ENCODE data around the gene WSCD1. TPM values are rescaled to one million over a fixed set of nuclear protein-coding genes. Genes with fewer than 3 reads are reported as not detected.

The WSCD1 gene
- total RNA-seq, 1 experiment from 2014 or later, result 0.28 TPM

- POLR2A ChIA-PET (ENCODE audit: low non-redundant PET), result no interaction called here
- intact Hi-C loops (cut with micrococcal nuclease; ENCODE audit: unreplicated experiment), result no loop called here
- H3K4me3 ChIP-seq (ENCODE audit: low read depth, low read length, poor library complexity, severe bottlenecking), result no peak overlapping the region
- TF ChIP-seq EZH2 (IDR thresholded peaks at IDR 0.05; ENCODE audit: borderline replicate concordance, low read depth, low read length, poor library complexity, severe bottlenecking) (no peak), CTCF (conservative IDR thresholded peaks at IDR 0.05; ENCODE audit: low read depth, low read length) (no peak)
- BruUV-seq (replicated peaks), result no TSS peak
- H3K27me3 ChIP-seq (replicated peaks; ENCODE audit: insufficient read depth, low read depth, low read length, poor library complexity), result no peaks in the 10 kb centered on the region
- no peak for DNase-seq (ENCODE audit: low spot score)
- no peaks in the 10 kb centered on the region for H3K9me3 ChIP-seq (ENCODE audit: low read depth, low read length, poor library complexity, severe bottlenecking)
- CTCF ChIA-PET, result no interaction called here
- no peaks in the 10 kb centered on the region for H3K4me1 ChIP-seq (ENCODE audit: insufficient read depth, low read length, poor library complexity, severe bottlenecking)
- H3K36me3 ChIP-seq (ENCODE audit: insufficient read depth, low read length, poor library complexity, severe bottlenecking), result no peaks in the 10 kb centered on the region
- H3K27ac ChIP-seq (ENCODE audit: low read depth, low read length, poor library complexity, severe bottlenecking), result no peak overlapping the region
These were observed 15.6 kb downstream of the WSCD1 start for GRCh38 chr17:6085812-6086211.

DNA sequence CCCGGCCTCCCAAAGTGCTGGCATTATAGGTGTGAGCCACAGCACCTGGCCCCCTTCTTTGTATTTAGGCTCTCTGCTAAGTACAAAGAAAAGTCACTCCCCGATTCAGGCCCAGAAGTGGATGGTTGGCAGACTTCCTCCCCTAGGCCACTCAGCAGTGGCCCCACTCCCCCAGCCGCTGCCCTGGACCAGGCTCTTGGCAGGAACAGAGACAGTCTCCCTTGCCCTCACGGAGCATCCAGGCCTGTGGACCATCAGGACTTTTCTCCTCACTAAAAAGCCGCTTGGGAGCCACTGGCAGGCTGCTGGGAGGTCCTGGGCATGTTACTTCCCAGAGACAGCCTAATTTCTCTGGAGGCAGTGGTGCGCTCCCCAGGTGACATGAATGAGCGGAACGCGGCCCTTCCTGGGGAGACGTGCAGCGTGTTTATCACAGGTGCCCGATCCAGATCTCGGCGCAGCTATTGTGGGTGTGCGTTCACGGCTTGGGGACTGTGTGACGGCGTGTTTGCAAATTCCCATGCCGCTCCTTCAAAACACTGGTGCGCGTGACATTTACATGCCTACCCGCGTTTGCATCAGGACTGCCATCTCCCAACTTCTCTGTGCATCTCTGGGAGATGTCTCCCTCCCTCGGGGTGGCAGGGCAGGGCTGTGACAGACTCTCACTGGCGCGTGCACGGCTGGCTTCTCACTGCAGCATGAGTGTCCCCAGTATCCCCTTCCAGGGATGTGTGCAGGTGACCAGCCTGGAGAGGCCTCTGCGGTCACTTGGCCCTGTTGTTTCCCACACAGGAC, 16.6 kb downstream of the WSCD1 start:
- BruUV-seq (replicated peaks), result no TSS peak
- no peak overlapping the region for H3K4me3 ChIP-seq (ENCODE audit: low read depth, low read length, poor library complexity, severe bottlenecking)
- ChIA-PET CTCF (no interaction called here), POLR2A (ENCODE audit: low non-redundant PET) (no interaction called here)
- H3K36me3 ChIP-seq (ENCODE audit: insufficient read depth, low read length, poor library complexity, severe bottlenecking), result no peaks in the 10 kb centered on the region
- no peak for TF ChIP-seq CTCF (conservative IDR thresholded peaks at IDR 0.05; ENCODE audit: low read depth, low read length)
- TF ChIP-seq EZH2 (IDR thresholded peaks at IDR 0.05; ENCODE audit: borderline replicate concordance, low read depth, low read length, poor library complexity, severe bottlenecking), result no peak
- H3K27me3 ChIP-seq (replicated peaks; ENCODE audit: insufficient read depth, low read depth, low read length, poor library complexity), result no peaks in the 10 kb centered on the region
- H3K27ac ChIP-seq (ENCODE audit: low read depth, low read length, poor library complexity, severe bottlenecking), result no peak overlapping the region
- no peak for DNase-seq (ENCODE audit: low spot score)
- H3K9me3 ChIP-seq (ENCODE audit: low read depth, low read length, poor library complexity, severe bottlenecking), result no peaks in the 10 kb centered on the region
- intact Hi-C loops (cut with micrococcal nuclease; ENCODE audit: unreplicated experiment), result no loop called here
- no peaks in the 10 kb centered on the region for H3K4me1 ChIP-seq (ENCODE audit: insufficient read depth, low read length, poor library complexity, severe bottlenecking)

GRCh38 chr17:6088141-6088540, 18.0 kb downstream of the WSCD1 start:
- Histone ChIP-seq H3K36me3 (ENCODE audit: insufficient read depth, low read length, poor library complexity, severe bottlenecking) (no peaks in the 10 kb centered on the region), H3K4me1 (ENCODE audit: insufficient read depth, low read length, poor library complexity, severe bottlenecking) (no peaks in the 10 kb centered on the region), H3K27ac (ENCODE audit: low read depth, low read length, poor library complexity, severe bottlenecking) (no peak overlapping the region), H3K9me3 (ENCODE audit: low read depth, low read length, poor library complexity, severe bottlenecking) (no peaks in the 10 kb centered on the region), H3K4me3 (ENCODE audit: low read depth, low read length, poor library complexity, severe bottlenecking) (no peak overlapping the region), H3K27me3 (replicated peaks; ENCODE audit: insufficient read depth, low read depth, low read length, poor library complexity) (no peaks in the 10 kb centered on the region)
- ChIA-PET POLR2A (ENCODE audit: low non-redundant PET) (no interaction called here), CTCF (no interaction called here)
- DNase-seq (ENCODE audit: low spot score), result no peak
- TF ChIP-seq CTCF (conservative IDR thresholded peaks at IDR 0.05; ENCODE audit: low read depth, low read length) (no peak), EZH2 (IDR thresholded peaks at IDR 0.05; ENCODE audit: borderline replicate concordance, low read depth, low read length, poor library complexity, severe bottlenecking) (no peak)
- BruUV-seq (replicated peaks), result no TSS peak
- intact Hi-C loops (cut with micrococcal nuclease; ENCODE audit: unreplicated experiment), result no loop called here
